GM12873 (cell line): ENCODE results near the gene MAIP1.

Experiments
- CTCF ChIP-seq: IDR thresholded peaks from 2 replicates; pipeline ENCODE4 v1.5.1; 2012; ENCODE audit warnings: low read depth, mild to moderate bottlenecking, moderate library complexity, low read length, control low read depth; ENCODE audit not compliant: insufficient read depth; ENCODE audit errors: missing control alignments

Gene MAIP1

DNA sequence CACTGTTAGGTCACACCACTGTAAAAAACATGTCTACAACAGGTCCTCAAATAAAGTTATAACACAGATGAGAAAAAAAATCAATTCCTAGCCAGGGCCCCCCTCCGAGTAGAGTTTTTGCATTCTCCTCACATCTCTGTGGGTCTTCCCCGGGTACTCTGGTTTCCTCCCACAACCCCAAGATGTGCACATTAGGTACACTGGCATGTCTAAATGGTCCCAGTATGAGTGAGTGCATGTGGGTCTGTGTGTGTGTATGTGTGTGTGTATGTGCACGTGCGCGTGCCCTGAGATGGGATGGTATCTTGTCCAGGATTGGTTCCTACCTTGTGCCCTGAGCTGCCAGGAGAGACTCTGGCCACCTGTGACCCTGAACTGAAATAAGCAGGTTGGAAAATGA is 5.0 kb upstream of the MAIP1 start:
- no peak for TF ChIP-seq CTCF

GRCh38 chr2:199951023-199951422 is 4.4 kb upstream of the MAIP1 start:
- no peak for TF ChIP-seq CTCF

DNA sequence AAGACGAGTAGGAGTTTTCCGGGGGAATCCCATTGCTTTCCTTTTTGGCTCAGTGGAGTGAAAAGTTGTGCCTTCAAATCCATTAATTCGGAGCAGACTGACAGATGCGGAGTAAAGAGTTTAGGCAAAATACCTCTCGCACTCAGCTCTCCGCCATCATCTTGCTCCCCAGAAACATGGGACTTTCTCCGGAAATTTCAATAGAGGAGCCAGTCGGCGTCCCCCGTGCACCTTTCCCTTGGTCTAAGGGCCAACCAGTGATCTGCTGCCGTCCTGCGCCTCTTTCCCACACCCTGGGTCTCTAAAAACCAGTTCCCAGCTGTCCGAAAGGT is 409 bp upstream of the MAIP1 start:
- TF ChIP-seq CTCF = no peak

GRCh38 chr2:199956062-199956380 is 639 bp downstream of the MAIP1 start:
- no peak for TF ChIP-seq CTCF

DNA sequence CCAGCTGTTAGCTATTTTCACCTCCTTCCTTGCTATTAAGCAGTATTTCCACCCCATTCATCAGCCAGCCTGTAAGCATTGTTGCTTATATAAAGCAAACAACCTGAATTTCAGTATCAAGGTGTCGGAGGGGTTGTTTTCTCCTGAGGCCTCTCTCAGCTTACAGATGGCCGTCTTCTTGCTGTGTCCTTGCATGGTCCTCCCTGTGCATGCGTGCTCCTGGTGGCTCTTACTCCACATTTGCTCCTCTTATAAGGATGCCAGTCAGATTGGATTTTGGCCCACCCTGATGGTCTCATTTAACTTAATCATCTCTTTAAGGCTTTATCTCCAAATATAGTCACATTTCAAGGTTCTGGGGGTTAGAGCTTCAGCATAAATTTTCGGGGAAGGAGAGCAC is 2.6 kb downstream of the MAIP1 start:
- TF ChIP-seq CTCF = no peak

DNA sequence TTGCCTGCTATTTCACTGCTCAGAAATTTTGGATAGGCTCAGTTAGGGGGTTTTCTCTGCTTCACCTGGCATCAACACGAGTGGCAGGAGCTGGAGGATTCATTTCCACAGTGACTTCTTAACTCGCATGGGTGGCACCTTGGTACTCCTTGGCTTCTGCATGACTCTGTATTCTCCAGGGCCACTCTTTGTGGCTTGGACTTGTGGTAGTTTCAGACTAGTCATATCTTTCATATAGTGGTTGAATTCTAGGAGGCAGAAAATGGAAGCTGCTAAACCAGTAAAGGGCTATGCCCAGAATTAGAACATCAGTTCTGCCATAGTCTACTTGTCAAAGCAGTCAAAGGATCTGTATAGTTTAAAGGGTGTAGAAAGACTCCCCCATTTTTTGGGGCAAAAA is 6.8 kb downstream of the MAIP1 start:
- TF ChIP-seq CTCF = no peak

DNA sequence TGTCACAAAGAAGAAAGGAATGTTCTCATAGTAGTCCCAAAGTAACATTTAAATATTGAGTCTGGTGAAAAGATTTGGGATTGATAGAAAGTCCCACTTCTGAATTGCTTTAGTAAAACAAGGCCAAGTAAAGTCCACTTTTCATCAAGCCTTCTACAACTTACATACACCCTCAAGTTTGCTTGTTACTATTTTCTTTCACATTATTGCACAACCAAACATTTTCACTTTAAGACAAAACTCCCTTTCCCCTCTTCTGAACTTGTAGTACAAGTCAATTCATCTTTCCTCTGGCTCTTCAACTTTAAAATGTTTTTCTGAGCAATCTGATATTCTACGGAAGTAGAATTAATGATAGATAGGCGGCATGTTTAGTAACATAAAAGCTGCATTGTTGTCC is 11.0 kb downstream of the MAIP1 start:
- TF ChIP-seq CTCF = no peak

DNA sequence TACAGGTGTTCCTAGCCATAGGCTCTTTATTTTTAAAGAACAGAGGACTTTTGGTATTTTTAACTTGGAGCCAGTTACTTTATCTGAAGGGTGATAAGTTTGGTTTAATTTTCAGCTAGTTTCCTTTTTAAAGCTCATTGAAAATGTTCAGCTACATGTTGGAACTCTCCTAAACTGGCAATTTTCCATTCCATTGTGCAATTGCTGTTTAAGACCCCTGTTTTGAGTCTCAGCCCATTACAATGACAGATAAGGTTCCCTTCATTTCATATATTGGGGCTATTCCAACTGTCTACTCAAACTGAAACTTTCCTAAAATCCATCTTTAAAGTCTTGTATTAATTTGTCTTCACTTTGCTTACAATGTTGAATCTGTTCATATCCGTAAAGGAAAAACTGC is 11.6 kb downstream of the MAIP1 start:
- TF ChIP-seq CTCF = no peak
